A549 (cell line): ENCODE results near the gene HTR2A. TPM values are rescaled to one million over a fixed set of nuclear protein-coding genes. Genes with fewer than 3 reads are reported as not detected.

Experiments used
- ATAC-seq, 2 experiments: fragments of 200-7000 bp in 1 of 2; fragments of >200 bp in 1 of 2; cut with Nextera tagmentation in 1 of 2; cut with Tn5 transposase in 1 of 2; 3 replicates each; pipeline versions ENCODE4 v1.8.0 to v1.9.1; 2018 to 2020; ENCODE audit warnings: mild to moderate bottlenecking in 1 of 2, moderate library complexity in 1 of 2
- CTCF ChIA-PET: fragments of 300-600 bp; sonication (Branson Sonifier 250); formaldehyde crosslinking; extraction: SDS; loops from one replicate; lab custom pipeline; 2021; ENCODE audit warnings: antibody characterized with exemption, inconsistent platforms; lab: Yijun Ruan, JAX
- POLR2A ChIA-PET: fragments of 350-600 bp; formaldehyde crosslinking; extraction: SDS; loops from one replicate; lab custom pipeline; 2021; ENCODE audit warnings: antibody characterized with exemption, inconsistent platforms; lab: Yijun Ruan, JAX
- DNase-seq, 2 experiments: peaks; one replicate each; pipeline versions ENCODE4 v3.0.0 to v3.0.0-alpha.2; 2011 to 2016; ENCODE audit warnings: low read depth in 1 of 2, low spot score in 1 of 2
- FAIRE-seq: peaks from 2 replicates; lab custom pipeline; 2011; peaks lifted over from hg19 to GRCh38; lab: Jason Lieb, UNC
- H3K27ac ChIP-seq, 2 experiments: fragments of >200 bp; sonication (Bioruptor Twin); formaldehyde crosslinking; 3 replicates each; pipeline ENCODE4 v1.5.1; 2016 to 2017
- H3K4me1 ChIP-seq: fragments of >200 bp; sonication (Bioruptor Twin); formaldehyde crosslinking; 3 replicates; pipeline ENCODE4 v1.6.1; 2016
- H3K4me2 ChIP-seq: fragments of >200 bp; sonication (Bioruptor Twin); formaldehyde crosslinking; 3 replicates; pipeline ENCODE4 v1.6.1; 2016
- H3K4me3 ChIP-seq: fragments of >200 bp; sonication (Bioruptor Twin); formaldehyde crosslinking; 3 replicates; pipeline ENCODE4 v1.5.1; 2016
- H3K9me3 ChIP-seq: fragments of >200 bp; sonication (Bioruptor Twin); formaldehyde crosslinking; 3 replicates; pipeline ENCODE4 v1.6.1; 2016
- ATOH8 ChIP-seq: fragments of 250-450 bp; sonication (Bioruptor Pico); IDR thresholded peaks from 2 replicates; pipeline ENCODE4 v1.5.0; 2020; ENCODE audit warnings: low read depth, mild to moderate bottlenecking, moderate library complexity
- CBX8 ChIP-seq: fragments of 200-600 bp; sonication (generic); IDR thresholded peaks from 2 replicates; pipeline ENCODE4 v1.6.1; 2016
- CEBPB ChIP-seq, 2 experiments: fragments of >200 bp in 1 of 2; sonication (Bioruptor Twin) in 1 of 2; formaldehyde crosslinking in 1 of 2; IDR thresholded peaks; 2 replicates each; pipeline ENCODE4 v1.6.1; 2012 to 2016
- CHD2 ChIP-seq: fragments of 150-350 bp; IDR thresholded peaks from 2 replicates; pipeline ENCODE4 v1.6.1; 2014; ENCODE audit warnings: low read length; ENCODE audit not compliant: partially characterized antibody
- CTCF ChIP-seq: fragments of >200 bp; sonication (Bioruptor Twin); formaldehyde crosslinking; IDR thresholded peaks from 3 replicates; pipeline ENCODE4 v1.5.1; 2016
- EHF ChIP-seq: fragments of 250-450 bp; sonication (Bioruptor Pico); IDR thresholded peaks from 2 replicates; pipeline ENCODE4 v1.5.0; 2020; ENCODE audit warnings: mild to moderate bottlenecking
- ESRRA ChIP-seq: fragments of 150-350 bp; IDR thresholded peaks from 2 replicates; pipeline ENCODE4 v1.6.1; 2014; ENCODE audit warnings: mild to moderate bottlenecking, low read length, borderline replicate concordance
- FOSB ChIP-seq: fragments of 250-450 bp; sonication (Bioruptor Pico); IDR thresholded peaks from 2 replicates; pipeline ENCODE4 v1.5.0; 2020; ENCODE audit warnings: mild to moderate bottlenecking, moderate library complexity
- FOSL2 ChIP-seq, 2 experiments: fragments of 450-650 bp in 1 of 2; fragments of >200 bp in 1 of 2; sonication (Bioruptor Twin) in 1 of 2; formaldehyde crosslinking; IDR thresholded peaks; 2 replicates each; pipeline versions ENCODE4 v1.5.0 to v1.6.1; 2016 to 2020; ENCODE audit warnings: mild to moderate bottlenecking in 1 of 2, moderate library complexity in 1 of 2
- FOXS1 ChIP-seq: fragments of 250-450 bp; sonication (Bioruptor Pico); IDR thresholded peaks from 2 replicates; pipeline ENCODE4 v1.5.0; 2020; ENCODE audit warnings: mild to moderate bottlenecking, moderate library complexity
- GATA3 ChIP-seq: IDR thresholded peaks from 2 replicates; pipeline ENCODE4 v1.6.1; 2012; ENCODE audit warnings: borderline replicate concordance
- HDAC2 ChIP-seq: fragments of 200-600 bp; sonication (generic); IDR thresholded peaks from 2 replicates; pipeline ENCODE4 v1.6.1; 2016
- JUN ChIP-seq, 2 experiments: fragments of >200 bp; sonication (Bioruptor Twin); formaldehyde crosslinking; IDR thresholded peaks; 2 replicates in 1 of 2; 3 replicates in 1 of 2; pipeline ENCODE4 v1.6.1; 2016 to 2017
- JUNB ChIP-seq: fragments of >200 bp; sonication (Bioruptor Twin); formaldehyde crosslinking; IDR thresholded peaks from 2 replicates; pipeline ENCODE4 v1.6.1; 2016
- KDM1A ChIP-seq: fragments of 200-600 bp; sonication (generic); IDR thresholded peaks from 2 replicates; pipeline ENCODE4 v1.6.1; 2016; ENCODE audit warnings: low read depth, mild to moderate bottlenecking
- MAFK ChIP-seq: fragments of 450-650 bp; IDR thresholded peaks from 2 replicates; pipeline ENCODE4 v1.6.1; 2014; ENCODE audit not compliant: partially characterized antibody
- MAX ChIP-seq: IDR thresholded peaks from 2 replicates; pipeline ENCODE4 v1.6.1; 2012
- MYC ChIP-seq: IDR thresholded peaks from 2 replicates; pipeline ENCODE4 v1.6.1; 2012; ENCODE audit warnings: mild to moderate bottlenecking, inconsistent platforms, low read length, improper control_type of control experiment, borderline replicate concordance
- NFE2L2 ChIP-seq: fragments of 150-350 bp; conservative IDR thresholded peaks from 2 replicates; pipeline ENCODE4 v1.6.1; 2014; ENCODE audit warnings: low read length
- NPAS2 ChIP-seq: fragments of 250-450 bp; sonication (Bioruptor Pico); IDR thresholded peaks from 2 replicates; pipeline ENCODE4 v1.8.0; 2022; ENCODE audit warnings: mild to moderate bottlenecking, moderate library complexity, borderline replicate concordance
- NR3C1 ChIP-seq: fragments of >200 bp; sonication (Bioruptor Twin); formaldehyde crosslinking; IDR thresholded peaks from 3 replicates; pipeline ENCODE4 v1.6.1; 2017
- PHF8 ChIP-seq: fragments of 200-600 bp; sonication (generic); IDR thresholded peaks from 2 replicates; pipeline ENCODE4 v1.6.1; 2016; ENCODE audit warnings: low read depth, mild to moderate bottlenecking, antibody characterized with exemption, moderate library complexity, borderline replicate concordance
- POLR2A ChIP-seq: IDR thresholded peaks from 2 replicates; pipeline ENCODE4 v1.6.1; 2012; ENCODE audit warnings: mild to moderate bottlenecking, low read length
- POLR2AphosphoS2 ChIP-seq: conservative IDR thresholded peaks from 2 replicates; pipeline ENCODE4 v1.6.1; 2012; ENCODE audit warnings: low read length, improper control_type of control experiment, inconsistent platforms
- RAD21 ChIP-seq, 2 experiments: fragments of >200 bp in 1 of 2; sonication (Bioruptor Twin) in 1 of 2; formaldehyde crosslinking in 1 of 2; IDR thresholded peaks in 1 of 2; conservative IDR thresholded peaks in 1 of 2; 2 replicates in 1 of 2; 3 replicates in 1 of 2; pipeline ENCODE4 v1.6.1; 2012 to 2018; ENCODE audit warnings: inconsistent platforms in 1 of 2
- TP53 ChIP-seq: fragments of 250-450 bp; sonication (Bioruptor Pico); IDR thresholded peaks from 2 replicates; pipeline ENCODE4 v1.5.0; 2021; ENCODE audit warnings: mild to moderate bottlenecking, moderate library complexity
- ZC3H11A ChIP-seq: fragments of 450-650 bp; IDR thresholded peaks from 2 replicates; pipeline ENCODE4 v1.6.1; 2014; ENCODE audit warnings: antibody characterized with exemption, mild to moderate bottlenecking
- ZNF302 ChIP-seq: fragments of 250-450 bp; sonication (Bioruptor Pico); IDR thresholded peaks from 2 replicates; pipeline ENCODE4 v1.9.0; 2021; ENCODE audit warnings: inconsistent platforms, mild to moderate bottlenecking, moderate library complexity
- WGBS: methylation state at CpG from one replicate; pipeline ENCODE4 v1.1.6; 2017; ENCODE audit errors: missing lambda C conversion rate; 5-methylcytosine and 5-hydroxymethylcytosine counted together
- polyA plus RNA-seq, 4 experiments: library from polyadenylated mRNA; depleted of rRNA in 3 of 4; stranded (reverse); fragments of >200 nt; fragmentation: RNase III in 1 of 4; extraction: RNeasy Plus Mini Kit Qiagen cat#74134 plus additional on column Dnase treatment in 1 of 4; gene quantifications; 2 replicates in 3 of 4; 3 replicates in 1 of 4; pipeline ENCODE4 v1.2.3, GENCODE V29; 2011 to 2017
- TF ChIP-seq, protein P1 (sequence below): IDR thresholded peaks from 2 replicates; pipeline ENCODE4 v1.6.1; 2012
- TF ChIP-seq, protein P2 (sequence below): fragments of >200 bp; sonication (Bioruptor Twin); formaldehyde crosslinking; IDR thresholded peaks from 3 replicates; pipeline ENCODE4 v1.6.1; 2016
- TF ChIP-seq, protein P3 (sequence below): fragments of 200-600 bp; sonication (generic); IDR thresholded peaks from 2 replicates; pipeline ENCODE4 v1.6.1; 2016; ENCODE audit warnings: antibody characterized with exemption, mild to moderate bottlenecking, moderate library complexity

HTR2A gene
- polyA plus RNA-seq, 2 of the 4 experiments (the other 2 are of a cell fraction) = not detected

- FAIRE-seq (no peak), DNase-seq (peak; percentile 14 to 57), ATAC-seq (peak; percentile 90 to 97)
- H3K4me3 ChIP-seq = no peak overlapping the region
- WGBS = 47% methylated on average over 3 of the region's 3 CpGs
- no peaks in the 10 kb centered on the region for H3K9me3 ChIP-seq
- TF ChIP-seq ESRRA = no peak
- no peak for TF ChIP-seq NPAS2 (CRISPR knock-in tag)
- TF ChIP-seq GATA3 = peak; percentile 26; the same call in 1 of the 2 replicates
- TF ChIP-seq ATOH8 = no peak
- TF ChIP-seq JUN (IDR thresholded peaks at IDR 0.05) = no peak
- TF ChIP-seq, protein P1, sequence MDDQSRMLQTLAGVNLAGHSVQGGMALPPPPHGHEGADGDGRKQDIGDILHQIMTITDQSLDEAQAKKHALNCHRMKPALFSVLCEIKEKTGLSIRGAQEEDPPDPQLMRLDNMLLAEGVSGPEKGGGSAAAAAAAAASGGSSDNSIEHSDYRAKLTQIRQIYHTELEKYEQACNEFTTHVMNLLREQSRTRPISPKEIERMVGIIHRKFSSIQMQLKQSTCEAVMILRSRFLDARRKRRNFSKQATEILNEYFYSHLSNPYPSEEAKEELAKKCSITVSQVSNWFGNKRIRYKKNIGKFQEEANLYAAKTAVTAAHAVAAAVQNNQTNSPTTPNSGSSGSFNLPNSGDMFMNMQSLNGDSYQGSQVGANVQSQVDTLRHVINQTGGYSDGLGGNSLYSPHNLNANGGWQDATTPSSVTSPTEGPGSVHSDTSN = no peak
- TF ChIP-seq KDM1A = no peak
- TF ChIP-seq MAX = peak; percentile 40; the same call in 1 of the 2 replicates
- no peak for TF ChIP-seq CTCF
- peak; percentile 56; the same call in 1 of the 2 replicates for TF ChIP-seq JUNB
- TF ChIP-seq NFE2L2 = no peak
- 0 out of 2 replicates have a peak, but pooled peaks have one; percentile 14 for TF ChIP-seq FOSL2 (IDR thresholded peaks at IDR 0.05)
- TF ChIP-seq FOSL2 (CRISPR knock-in tag; IDR thresholded peaks at IDR 0.05) = peak; percentile 64
- TF ChIP-seq CBX8 = no peak
- H3K27ac ChIP-seq = 0 out of 6 replicates have a peak overlapping the region, but pooled peaks of 1 of the 2 experiments have one; percentile 30
- POLR2A ChIA-PET = no interaction called here
- H3K4me1 ChIP-seq = no peaks in the 10 kb centered on the region
- no peak overlapping the region for H3K4me2 ChIP-seq
- CTCF ChIA-PET = no interaction called here
These were observed 92.5 kb downstream of the HTR2A start for GRCh38 chr13:46804391-46804815.

DNA sequence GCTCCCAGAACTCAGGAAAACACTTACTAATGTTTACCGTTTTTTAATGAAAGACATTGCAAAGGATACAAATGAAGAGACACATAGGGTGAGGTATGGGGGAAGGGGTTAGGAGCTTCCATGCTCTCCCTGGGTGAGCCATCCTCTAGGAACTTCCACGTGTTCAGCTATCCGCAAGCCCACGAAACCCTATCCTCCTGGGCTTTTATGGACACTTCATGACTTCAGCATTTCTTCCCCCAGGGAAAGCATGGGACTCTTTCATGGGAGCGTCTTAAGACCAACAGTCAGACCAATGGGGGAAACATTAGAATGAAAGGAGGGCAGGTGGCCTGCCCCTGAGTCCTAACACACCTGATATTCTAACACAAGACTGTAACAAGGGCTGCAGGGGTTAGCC is 93.3 kb downstream of the HTR2A start:
- FAIRE-seq (no peak), DNase-seq (no peak), ATAC-seq (no peak)
- H3K9me3 ChIP-seq = no peaks in the 10 kb centered on the region
- H3K27ac ChIP-seq = 0 out of 6 replicates have a peak overlapping the region, but pooled peaks of 1 of the 2 experiments have one; percentile 45
- no peak overlapping the region for H3K4me2 ChIP-seq
- H3K4me3 ChIP-seq = no peak overlapping the region
- TF ChIP-seq MAFK = no peak
- TF ChIP-seq PHF8 = no peak
- no peak for TF ChIP-seq NFE2L2
- TF ChIP-seq NR3C1 = no peak
- TF ChIP-seq HDAC2 = no peak
- no peak for TF ChIP-seq EHF (CRISPR knock-in tag)
- no peak for TF ChIP-seq FOXS1 (CRISPR knock-in tag)
- TF ChIP-seq ZC3H11A = no peak
- no peak for TF ChIP-seq FOSB (CRISPR knock-in tag)
- TF ChIP-seq ZNF302 = no peak
- TF ChIP-seq POLR2A = no peak
- TF ChIP-seq CHD2 = no peak
- TF ChIP-seq, protein P2, sequence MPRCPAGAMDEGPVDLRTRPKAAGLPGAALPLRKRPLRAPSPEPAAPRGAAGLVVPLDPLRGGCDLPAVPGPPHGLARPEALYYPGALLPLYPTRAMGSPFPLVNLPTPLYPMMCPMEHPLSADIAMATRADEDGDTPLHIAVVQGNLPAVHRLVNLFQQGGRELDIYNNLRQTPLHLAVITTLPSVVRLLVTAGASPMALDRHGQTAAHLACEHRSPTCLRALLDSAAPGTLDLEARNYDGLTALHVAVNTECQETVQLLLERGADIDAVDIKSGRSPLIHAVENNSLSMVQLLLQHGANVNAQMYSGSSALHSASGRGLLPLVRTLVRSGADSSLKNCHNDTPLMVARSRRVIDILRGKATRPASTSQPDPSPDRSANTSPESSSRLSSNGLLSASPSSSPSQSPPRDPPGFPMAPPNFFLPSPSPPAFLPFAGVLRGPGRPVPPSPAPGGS = no peak
- TF ChIP-seq RAD21 (conservative IDR thresholded peaks at IDR 0.05 in 1 of 2, IDR thresholded peaks at IDR 0.05 in 1 of 2) = no peak
- no peak for TF ChIP-seq CEBPB (IDR thresholded peaks at IDR 0.05)
- TF ChIP-seq MYC = no peak
- no peak for TF ChIP-seq TP53 (CRISPR knock-in tag)
- no peak for TF ChIP-seq JUN (IDR thresholded peaks at IDR 0.05)
- no peak for TF ChIP-seq POLR2AphosphoS2
- TF ChIP-seq, protein P3, sequence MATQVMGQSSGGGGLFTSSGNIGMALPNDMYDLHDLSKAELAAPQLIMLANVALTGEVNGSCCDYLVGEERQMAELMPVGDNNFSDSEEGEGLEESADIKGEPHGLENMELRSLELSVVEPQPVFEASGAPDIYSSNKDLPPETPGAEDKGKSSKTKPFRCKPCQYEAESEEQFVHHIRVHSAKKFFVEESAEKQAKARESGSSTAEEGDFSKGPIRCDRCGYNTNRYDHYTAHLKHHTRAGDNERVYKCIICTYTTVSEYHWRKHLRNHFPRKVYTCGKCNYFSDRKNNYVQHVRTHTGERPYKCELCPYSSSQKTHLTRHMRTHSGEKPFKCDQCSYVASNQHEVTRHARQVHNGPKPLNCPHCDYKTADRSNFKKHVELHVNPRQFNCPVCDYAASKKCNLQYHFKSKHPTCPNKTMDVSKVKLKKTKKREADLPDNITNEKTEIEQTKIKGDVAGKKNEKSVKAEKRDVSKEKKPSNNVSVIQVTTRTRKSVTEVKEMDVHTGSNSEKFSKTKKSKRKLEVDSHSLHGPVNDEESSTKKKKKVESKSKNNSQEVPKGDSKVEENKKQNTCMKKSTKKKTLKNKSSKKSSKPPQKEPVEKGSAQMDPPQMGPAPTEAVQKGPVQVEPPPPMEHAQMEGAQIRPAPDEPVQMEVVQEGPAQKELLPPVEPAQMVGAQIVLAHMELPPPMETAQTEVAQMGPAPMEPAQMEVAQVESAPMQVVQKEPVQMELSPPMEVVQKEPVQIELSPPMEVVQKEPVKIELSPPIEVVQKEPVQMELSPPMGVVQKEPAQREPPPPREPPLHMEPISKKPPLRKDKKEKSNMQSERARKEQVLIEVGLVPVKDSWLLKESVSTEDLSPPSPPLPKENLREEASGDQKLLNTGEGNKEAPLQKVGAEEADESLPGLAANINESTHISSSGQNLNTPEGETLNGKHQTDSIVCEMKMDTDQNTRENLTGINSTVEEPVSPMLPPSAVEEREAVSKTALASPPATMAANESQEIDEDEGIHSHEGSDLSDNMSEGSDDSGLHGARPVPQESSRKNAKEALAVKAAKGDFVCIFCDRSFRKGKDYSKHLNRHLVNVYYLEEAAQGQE = no peak
- POLR2A ChIA-PET = no interaction called here
- CTCF ChIA-PET = no interaction called here
- no peaks in the 10 kb centered on the region for H3K4me1 ChIP-seq
- WGBS = 87% methylated on average over 5 of the region's 5 CpGs
